Fibroblast of the aortic adventitia (primary cell): ENCODE measurements around the gene RTN3. TPM values are rescaled to one million over a fixed set of nuclear protein-coding genes. Genes with fewer than 3 reads are reported as not detected.
A peak's percentile ranks its signal among the peaks of the same experiment; 100 is the strongest.

Experiments
- DNase-seq: peaks from one replicate; pipeline ENCODE4 v3.0.0-alpha.2; 2010; ENCODE audit warnings: low read depth
- H3K4me3 ChIP-seq: 2 replicates; pipeline ENCODE4 v1.5.1; 2011; ENCODE audit warnings: low read depth, mild to moderate bottlenecking, control low read depth, low read length, moderate library complexity
- total RNA-seq: library from RNA; depleted of rRNA; stranded (reverse); fragments of >200 nt; gene quantifications from 2 replicates; pipeline ENCODE4 v1.2.3, GENCODE V29; 2012; ENCODE audit warnings: low replicate concordance
- TF ChIP-seq, protein P1 (sequence below): IDR thresholded peaks from 2 replicates; pipeline ENCODE4 v1.5.1; 2011; ENCODE audit warnings: mild to moderate bottlenecking, low read length, control low read depth, inconsistent platforms; ENCODE audit not compliant: insufficient read depth

The RTN3 gene
- total RNA-seq, 1 donor: 151 TPM

DNA sequence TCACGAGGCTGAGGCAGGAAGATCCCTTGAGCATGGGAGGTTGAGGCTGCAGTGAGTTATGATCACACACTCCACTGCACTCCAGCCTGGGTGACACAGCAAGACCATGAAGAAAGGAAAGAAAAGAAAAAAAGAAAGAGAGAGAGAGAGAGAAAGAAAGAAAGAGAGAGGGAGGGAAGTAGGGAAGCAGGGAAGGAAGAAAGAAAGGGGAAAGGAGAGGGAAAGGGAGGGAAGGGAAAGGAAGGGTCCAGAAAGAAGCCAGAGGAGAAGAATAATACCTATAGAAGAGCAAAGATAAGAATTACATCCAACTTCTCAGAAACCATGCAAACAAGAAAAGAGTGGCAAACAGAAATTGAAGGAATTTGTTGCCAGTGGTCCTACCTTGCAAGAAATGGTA, 104.5 kb downstream of the RTN3 start:
- TF ChIP-seq, protein P1, sequence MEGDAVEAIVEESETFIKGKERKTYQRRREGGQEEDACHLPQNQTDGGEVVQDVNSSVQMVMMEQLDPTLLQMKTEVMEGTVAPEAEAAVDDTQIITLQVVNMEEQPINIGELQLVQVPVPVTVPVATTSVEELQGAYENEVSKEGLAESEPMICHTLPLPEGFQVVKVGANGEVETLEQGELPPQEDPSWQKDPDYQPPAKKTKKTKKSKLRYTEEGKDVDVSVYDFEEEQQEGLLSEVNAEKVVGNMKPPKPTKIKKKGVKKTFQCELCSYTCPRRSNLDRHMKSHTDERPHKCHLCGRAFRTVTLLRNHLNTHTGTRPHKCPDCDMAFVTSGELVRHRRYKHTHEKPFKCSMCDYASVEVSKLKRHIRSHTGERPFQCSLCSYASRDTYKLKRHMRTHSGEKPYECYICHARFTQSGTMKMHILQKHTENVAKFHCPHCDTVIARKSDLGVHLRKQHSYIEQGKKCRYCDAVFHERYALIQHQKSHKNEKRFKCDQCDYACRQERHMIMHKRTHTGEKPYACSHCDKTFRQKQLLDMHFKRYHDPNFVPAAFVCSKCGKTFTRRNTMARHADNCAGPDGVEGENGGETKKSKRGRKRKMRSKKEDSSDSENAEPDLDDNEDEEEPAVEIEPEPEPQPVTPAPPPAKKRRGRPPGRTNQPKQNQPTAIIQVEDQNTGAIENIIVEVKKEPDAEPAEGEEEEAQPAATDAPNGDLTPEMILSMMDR: no peak
- no peak for DNase-seq
- H3K4me3 ChIP-seq: no peak overlapping the region

DNA sequence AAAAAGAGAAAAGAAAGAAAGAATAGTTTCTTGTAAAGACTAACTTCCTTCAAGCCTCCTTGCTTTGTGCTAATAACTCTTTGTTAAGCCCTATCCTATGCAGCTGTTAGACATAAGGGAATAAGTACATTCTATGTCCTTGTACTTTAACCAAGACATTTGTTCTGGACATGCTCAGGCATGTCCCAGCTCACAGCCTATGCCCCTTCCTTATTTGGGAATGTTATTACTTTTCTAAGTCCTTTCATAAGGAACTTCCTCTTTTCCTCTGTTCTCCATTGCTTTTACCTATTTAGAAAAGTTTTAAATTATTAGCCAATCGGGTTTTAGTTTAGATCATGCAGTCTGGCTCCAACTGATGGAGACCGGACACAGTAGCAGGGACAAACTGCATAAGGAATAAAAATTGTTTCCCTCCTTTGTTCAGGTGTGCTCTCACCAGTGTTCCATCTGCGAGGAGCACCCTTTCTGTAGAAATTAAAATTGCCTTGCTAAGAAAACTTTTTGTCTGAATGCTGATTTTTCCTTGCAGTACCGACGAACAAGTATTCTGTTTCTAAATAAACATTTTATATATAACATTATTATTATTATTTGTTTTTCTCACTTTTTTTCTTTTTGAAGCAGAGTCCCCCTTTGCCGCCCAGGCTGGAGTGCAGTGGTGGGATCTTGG, 110.3 kb downstream of the RTN3 start:
- DNase-seq: no peak
- TF ChIP-seq, protein P1: no peak

DNA sequence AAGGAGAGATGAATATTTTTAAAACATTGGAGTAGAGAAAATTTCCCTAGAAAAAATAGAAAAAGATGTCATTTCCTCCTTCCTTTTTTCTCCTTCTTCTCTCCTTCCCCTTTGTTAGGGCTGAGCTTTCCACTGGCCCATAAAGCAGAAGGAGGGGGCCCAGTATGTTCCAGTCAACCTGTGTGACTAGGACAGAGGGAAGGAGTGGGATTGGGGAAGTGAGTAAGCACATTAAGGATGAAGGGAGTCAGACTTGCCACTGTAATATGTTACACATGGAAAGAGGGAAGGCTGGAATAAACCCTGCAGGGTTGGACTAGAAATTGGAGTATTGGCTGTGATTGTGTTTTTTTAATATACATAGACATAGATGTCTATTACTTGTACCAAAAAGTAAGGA, 111.9 kb downstream of the RTN3 start:
- TF ChIP-seq, protein P1: no peak
- no peak for DNase-seq
- no peak overlapping the region for H3K4me3 ChIP-seq

More for the DNA sequence above, 110.3 kb downstream of the RTN3 start:
- H3K4me3 ChIP-seq: no peak overlapping the region

DNA sequence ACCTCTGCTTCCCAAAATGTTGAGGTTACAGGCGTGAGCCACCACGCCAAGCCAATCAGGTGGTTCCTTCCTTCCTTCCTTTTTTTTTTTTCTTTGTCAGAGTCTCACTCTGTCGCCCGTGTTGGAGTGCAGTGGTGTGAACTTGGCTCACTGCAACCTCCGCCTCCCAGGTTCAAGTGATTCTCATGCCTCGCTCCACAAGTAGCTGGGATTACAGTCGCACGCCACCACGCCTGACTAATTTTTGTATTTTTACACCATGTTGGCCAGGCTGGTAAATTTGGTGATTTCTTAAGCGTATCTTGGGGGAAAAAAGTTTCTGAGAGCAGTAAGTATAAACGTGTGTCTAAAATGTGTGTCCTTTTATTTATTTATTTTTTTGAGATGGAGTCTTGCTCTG, 113.8 kb downstream of the RTN3 start:
- DNase-seq: no peak
- H3K4me3 ChIP-seq: no peak overlapping the region
- TF ChIP-seq, protein P1: no peak

DNA sequence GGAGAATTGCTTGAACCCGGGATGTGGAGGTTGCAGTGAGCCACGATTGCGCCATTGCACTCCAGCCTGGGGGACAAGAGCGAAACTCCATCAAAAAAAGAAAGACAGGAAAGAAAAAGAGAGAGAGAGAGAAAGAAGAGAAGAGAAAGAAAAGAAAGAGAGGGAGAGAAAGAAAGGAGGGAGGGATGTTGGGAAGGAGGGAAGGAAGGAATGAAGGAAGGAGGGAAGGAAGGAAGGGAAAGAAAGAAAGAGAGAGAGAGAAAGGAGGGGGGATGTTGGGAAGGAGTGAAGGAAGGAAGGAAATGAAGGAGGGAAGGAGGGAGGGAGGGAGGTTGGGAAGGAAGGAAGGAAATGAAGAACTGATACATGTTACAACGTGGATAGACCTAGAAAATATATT, 119.6 kb downstream of the RTN3 start:
- no peak overlapping the region for H3K4me3 ChIP-seq
- no peak for DNase-seq
- TF ChIP-seq, protein P1: no peak

DNA sequence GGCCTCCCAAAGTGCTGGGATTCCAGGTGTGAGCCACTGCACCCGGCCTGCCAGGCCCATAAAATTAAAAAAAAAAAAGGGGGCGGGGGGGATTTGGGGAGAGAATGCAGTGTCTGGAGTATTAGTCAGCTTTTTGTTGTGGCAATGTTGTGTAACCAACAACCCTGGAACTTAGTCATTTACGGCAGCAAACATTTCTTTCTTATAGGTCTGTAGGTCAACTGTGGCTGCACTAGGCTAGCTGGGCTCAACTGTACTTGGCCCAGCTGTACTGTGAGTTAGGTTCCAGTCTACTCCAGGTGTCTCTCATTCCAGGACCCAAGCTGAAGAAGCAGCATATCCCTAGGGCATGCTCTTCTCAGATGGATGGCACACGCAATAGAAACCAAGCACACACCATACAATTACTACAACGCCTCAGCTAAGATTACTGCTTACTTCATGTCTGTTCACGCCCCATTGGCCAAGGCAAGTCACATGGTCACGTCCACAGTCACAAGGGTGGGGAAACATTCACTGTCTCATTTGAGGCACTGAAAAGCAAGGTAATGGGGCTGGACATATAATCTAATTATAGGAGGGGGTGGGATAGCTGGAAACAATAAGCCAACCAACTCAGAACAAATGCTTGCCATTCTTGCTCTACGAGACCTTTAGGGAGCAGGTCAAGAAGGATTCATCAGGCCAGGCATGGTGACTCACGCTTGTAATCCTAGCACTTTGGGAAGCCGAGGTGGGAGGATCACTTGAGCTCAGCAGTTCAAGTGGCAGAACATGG, 121.5 kb downstream of the RTN3 start:
- no peak overlapping the region for H3K4me3 ChIP-seq
- peak; percentile 21 for DNase-seq
- TF ChIP-seq, protein P1: no peak
